ENCODE data around the gene PSMC5.
A peak's percentile ranks its signal among the peaks of the same experiment; 100 is the strongest.

PSMC5 gene

GRCh38 chr17:63798572-63799106, 28.6 kb upstream of the PSMC5 start:
- H3K27me3 ChIP-seq (ENCODE audit: control insufficient read depth, insufficient read depth, low read length) = no peaks in the 10 kb centered on the region

GRCh38 chr17:63800783-63801182, 26.4 kb upstream of the PSMC5 start:
- Histone ChIP-seq H3K36me3 (ENCODE audit: control insufficient read depth, insufficient read depth, low read length) (peaks cover 99% of the 10 kb centered on the region), H3K27ac (ENCODE audit: low read depth, low read length) (no peak overlapping the region), H3K9me3 (ENCODE audit: control insufficient read depth, insufficient read depth, low read depth, low read length) (no peaks in the 10 kb centered on the region), H3K4me3 (ENCODE audit: low read depth, low read length) (no peak overlapping the region), H3K9ac (ENCODE audit: low read length) (no peak overlapping the region), H3K4me1 (ENCODE audit: control insufficient read depth, insufficient read depth, low read length) (no peaks in the 10 kb centered on the region), H3K27me3 (ENCODE audit: control insufficient read depth, insufficient read depth, low read length) (no peaks in the 10 kb centered on the region)

More at GRCh38 chr17:63798572-63799106, 28.6 kb upstream of the PSMC5 start:
- Histone ChIP-seq H3K4me3 (ENCODE audit: low read depth, low read length) (no peak overlapping the region), H3K36me3 (ENCODE audit: control insufficient read depth, insufficient read depth, low read length) (peaks cover 99% of the 10 kb centered on the region), H3K4me1 (ENCODE audit: control insufficient read depth, insufficient read depth, low read length) (no peaks in the 10 kb centered on the region), H3K9me3 (ENCODE audit: control insufficient read depth, insufficient read depth, low read depth, low read length) (no peaks in the 10 kb centered on the region), H3K9ac (ENCODE audit: low read length) (no peak overlapping the region), H3K27ac (ENCODE audit: low read depth, low read length) (no peak overlapping the region)

GRCh38 chr17:63804328-63804727, 22.9 kb upstream of the PSMC5 start:
- no peak overlapping the region for H3K27ac ChIP-seq (ENCODE audit: low read depth, low read length)
- H3K4me3 ChIP-seq (ENCODE audit: low read depth, low read length) = no peak overlapping the region
- no peaks in the 10 kb centered on the region for H3K9me3 ChIP-seq (ENCODE audit: control insufficient read depth, insufficient read depth, low read depth, low read length)
- peaks cover 99% of the 10 kb centered on the region for H3K36me3 ChIP-seq (ENCODE audit: control insufficient read depth, insufficient read depth, low read length)
- H3K9ac ChIP-seq (ENCODE audit: low read length) = no peak overlapping the region
- H3K27me3 ChIP-seq (ENCODE audit: control insufficient read depth, insufficient read depth, low read length) = no peaks in the 10 kb centered on the region
- no peaks in the 10 kb centered on the region for H3K4me1 ChIP-seq (ENCODE audit: control insufficient read depth, insufficient read depth, low read length)

GRCh38 chr17:63805591-63805990, 21.6 kb upstream of the PSMC5 start:
- Histone ChIP-seq H3K27me3 (ENCODE audit: control insufficient read depth, insufficient read depth, low read length) (no peaks in the 10 kb centered on the region), H3K36me3 (ENCODE audit: control insufficient read depth, insufficient read depth, low read length) (peaks cover 99% of the 10 kb centered on the region), H3K4me3 (ENCODE audit: low read depth, low read length) (no peak overlapping the region), H3K9ac (ENCODE audit: low read length) (no peak overlapping the region), H3K27ac (ENCODE audit: low read depth, low read length) (peak overlapping the region; percentile 2; the same call in 1 of the 2 replicates), H3K9me3 (ENCODE audit: control insufficient read depth, insufficient read depth, low read depth, low read length) (no peaks in the 10 kb centered on the region), H3K4me1 (ENCODE audit: control insufficient read depth, insufficient read depth, low read length) (no peaks in the 10 kb centered on the region)

GRCh38 chr17:63809970-63810369, 17.3 kb upstream of the PSMC5 start:
- Histone ChIP-seq H3K4me3 (ENCODE audit: low read depth, low read length) (no peak overlapping the region), H3K27ac (ENCODE audit: low read depth, low read length) (no peak overlapping the region), H3K36me3 (ENCODE audit: control insufficient read depth, insufficient read depth, low read length) (peaks cover 100% of the 10 kb centered on the region), H3K27me3 (ENCODE audit: control insufficient read depth, insufficient read depth, low read length) (no peaks in the 10 kb centered on the region), H3K4me1 (ENCODE audit: control insufficient read depth, insufficient read depth, low read length) (no peaks in the 10 kb centered on the region), H3K9me3 (ENCODE audit: control insufficient read depth, insufficient read depth, low read depth, low read length) (no peaks in the 10 kb centered on the region), H3K9ac (ENCODE audit: low read length) (no peak overlapping the region)

- Histone ChIP-seq H3K27ac (ENCODE audit: low read depth, low read length) (no peak overlapping the region), H3K9me3 (ENCODE audit: control insufficient read depth, insufficient read depth, low read depth, low read length) (no peaks in the 10 kb centered on the region), H3K9ac (ENCODE audit: low read length) (no peak overlapping the region), H3K36me3 (ENCODE audit: control insufficient read depth, insufficient read depth, low read length) (peaks cover 100% of the 10 kb centered on the region), H3K27me3 (ENCODE audit: control insufficient read depth, insufficient read depth, low read length) (no peaks in the 10 kb centered on the region), H3K4me1 (ENCODE audit: control insufficient read depth, insufficient read depth, low read length) (no peaks in the 10 kb centered on the region), H3K4me3 (ENCODE audit: low read depth, low read length) (no peak overlapping the region)
Measured at GRCh38 chr17:63816123-63816522, 11.1 kb upstream of the PSMC5 start.

GRCh38 chr17:63816669-63817068, 10.6 kb upstream of the PSMC5 start:
- Histone ChIP-seq H3K4me1 (ENCODE audit: control insufficient read depth, insufficient read depth, low read length) (no peaks in the 10 kb centered on the region), H3K36me3 (ENCODE audit: control insufficient read depth, insufficient read depth, low read length) (peaks cover 100% of the 10 kb centered on the region), H3K9ac (ENCODE audit: low read length) (no peak overlapping the region), H3K27me3 (ENCODE audit: control insufficient read depth, insufficient read depth, low read length) (no peaks in the 10 kb centered on the region), H3K9me3 (ENCODE audit: control insufficient read depth, insufficient read depth, low read depth, low read length) (no peaks in the 10 kb centered on the region), H3K27ac (ENCODE audit: low read depth, low read length) (no peak overlapping the region), H3K4me3 (ENCODE audit: low read depth, low read length) (no peak overlapping the region)

- Histone ChIP-seq H3K4me1 (ENCODE audit: control insufficient read depth, insufficient read depth, low read length) (no peaks in the 10 kb centered on the region), H3K9ac (ENCODE audit: low read length) (no peak overlapping the region), H3K9me3 (ENCODE audit: control insufficient read depth, insufficient read depth, low read depth, low read length) (no peaks in the 10 kb centered on the region), H3K4me3 (ENCODE audit: low read depth, low read length) (no peak overlapping the region), H3K27me3 (ENCODE audit: control insufficient read depth, insufficient read depth, low read length) (no peaks in the 10 kb centered on the region), H3K36me3 (ENCODE audit: control insufficient read depth, insufficient read depth, low read length) (peaks cover 100% of the 10 kb centered on the region), H3K27ac (ENCODE audit: low read depth, low read length) (no peak overlapping the region)
Measured at GRCh38 chr17:63817736-63818385, 9.4 kb upstream of the PSMC5 start.

GRCh38 chr17:63819131-63819530, 8.1 kb upstream of the PSMC5 start:
- Histone ChIP-seq H3K36me3 (ENCODE audit: control insufficient read depth, insufficient read depth, low read length) (peaks cover 99% of the 10 kb centered on the region), H3K4me3 (ENCODE audit: low read depth, low read length) (no peak overlapping the region), H3K9me3 (ENCODE audit: control insufficient read depth, insufficient read depth, low read depth, low read length) (no peaks in the 10 kb centered on the region), H3K4me1 (ENCODE audit: control insufficient read depth, insufficient read depth, low read length) (no peaks in the 10 kb centered on the region), H3K9ac (ENCODE audit: low read length) (no peak overlapping the region), H3K27me3 (ENCODE audit: control insufficient read depth, insufficient read depth, low read length) (no peaks in the 10 kb centered on the region), H3K27ac (ENCODE audit: low read depth, low read length) (no peak overlapping the region)

GRCh38 chr17:63819585-63820537, 7.4 kb upstream of the PSMC5 start:
- no peak overlapping the region for H3K27ac ChIP-seq (ENCODE audit: low read depth, low read length)

More at GRCh38 chr17:63819585-63820537, 7.4 kb upstream of the PSMC5 start:
- no peak overlapping the region for H3K9ac ChIP-seq (ENCODE audit: low read length)
- H3K36me3 ChIP-seq (ENCODE audit: control insufficient read depth, insufficient read depth, low read length) = peaks cover 99% of the 10 kb centered on the region
- H3K9me3 ChIP-seq (ENCODE audit: control insufficient read depth, insufficient read depth, low read depth, low read length) = no peaks in the 10 kb centered on the region
- no peak overlapping the region for H3K4me3 ChIP-seq (ENCODE audit: low read depth, low read length)
- H3K4me1 ChIP-seq (ENCODE audit: control insufficient read depth, insufficient read depth, low read length) = no peaks in the 10 kb centered on the region
- no peaks in the 10 kb centered on the region for H3K27me3 ChIP-seq (ENCODE audit: control insufficient read depth, insufficient read depth, low read length)
